HG02623 (cell line): Measurements from ENCODE around the gene MRPL34.

ENCODE experiments used
- ATAC-seq: cut with Tn5 transposase; IDR thresholded peaks from one replicate; pipeline ENCODE4 v1.9.1; 2021; ENCODE audit warnings: moderate library complexity; ENCODE audit not compliant: unreplicated experiment

Gene MRPL34

GRCh38 chr19:17327654-17328516 is 22.2 kb downstream of the MRPL34 start:
- ATAC-seq: no peak

GRCh38 chr19:17328517-17329365 is 23.1 kb downstream of the MRPL34 start:
- ATAC-seq: no peak

GRCh38 chr19:17329366-17330261 is 23.9 kb downstream of the MRPL34 start:
- no peak for ATAC-seq

GRCh38 chr19:17330262-17331044 is 24.8 kb downstream of the MRPL34 start:
- ATAC-seq: no peak

- no peak for ATAC-seq
Measured at GRCh38 chr19:17331045-17331558, 25.4 kb downstream of the MRPL34 start.

GRCh38 chr19:17332360-17332676 is 26.6 kb downstream of the MRPL34 start:
- no peak for ATAC-seq

GRCh38 chr19:17332677-17333581 is 27.3 kb downstream of the MRPL34 start:
- no peak for ATAC-seq

- no peak for ATAC-seq
Measured at GRCh38 chr19:17333611-17334413, 28.1 kb downstream of the MRPL34 start.

- peak; percentile 35 for ATAC-seq
Measured at GRCh38 chr19:17334414-17335409, 29.0 kb downstream of the MRPL34 start, which contains the start of gene ANO8. Gene ANO8 (minus strand): TSS chr19:17334855. CDS start chr19:17334670, 185 bp downstream.

GRCh38 chr19:17335575-17335974 is 29.9 kb downstream of the MRPL34 start:
- ATAC-seq: no peak

- ATAC-seq: peak; percentile 78
Measured at GRCh38 chr19:17336872-17337674, 31.4 kb downstream of the MRPL34 start, which contains the start of gene GTPBP3. Gene GTPBP3 (plus strand): TSS chr19:17337553. CDS start chr19:17337612, 59 bp downstream.

GRCh38 chr19:17337675-17338432 is 32.2 kb downstream of the MRPL34 start:
- ATAC-seq: no peak

- ATAC-seq: no peak
Measured at GRCh38 chr19:17338433-17339078, 32.9 kb downstream of the MRPL34 start.

GRCh38 chr19:17339088-17339741 is 33.5 kb downstream of the MRPL34 start:
- ATAC-seq: no peak
